Measurements from ENCODE around the gene ECT2. TPM values are rescaled to one million over a fixed set of nuclear protein-coding genes. Genes with fewer than 3 reads are reported as not detected.
A peak's percentile ranks its signal among the peaks of the same experiment; 100 is the strongest.

Gene ECT2
- polyA plus RNA-seq, 1 donor from 2014 or later = 6.3 TPM

DNA sequence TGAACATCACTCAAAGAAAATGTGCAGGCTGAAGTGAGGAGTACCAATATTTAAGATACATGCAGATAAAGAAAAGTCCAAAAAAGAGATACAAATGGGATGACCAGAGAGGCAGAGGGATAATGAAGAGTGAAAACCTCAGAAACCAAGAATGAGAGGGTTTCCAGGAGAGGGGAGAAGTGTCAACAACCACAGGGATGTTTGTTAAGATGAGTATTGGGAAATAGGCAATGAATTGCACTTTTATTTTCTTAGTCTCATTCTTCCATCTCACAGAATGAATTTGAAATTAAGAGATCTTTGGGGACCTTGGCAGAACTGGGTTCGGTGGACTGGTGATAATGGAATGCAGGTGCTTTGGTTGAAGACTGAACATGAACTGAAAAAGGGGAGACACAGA, 102.5 kb downstream of the ECT2 start:
- no peaks in the 10 kb centered on the region for H3F3A ChIP-seq (ENCODE audit: insufficient read depth, low read length, poor library complexity, severe bottlenecking)
- H3K9me2 ChIP-seq (ENCODE audit: insufficient read depth, low read length) = no peaks in the 10 kb centered on the region
- no peak overlapping the region for H3K27ac ChIP-seq (ENCODE audit: low read length)
- no peak overlapping the region for H3K4me3 ChIP-seq (ENCODE audit: low read length)
- no peak overlapping the region for H3K9ac ChIP-seq (ENCODE audit: low read length)
- H3K79me2 ChIP-seq (replicated peaks; ENCODE audit: insufficient read depth, low read length) = no peaks in the 10 kb centered on the region
- no peak overlapping the region for H3K4me2 ChIP-seq (ENCODE audit: low read length)
- H3K36me3 ChIP-seq (ENCODE audit: insufficient read depth, low read length) = no peaks in the 10 kb centered on the region
- TF ChIP-seq POLR2AphosphoS5 (IDR thresholded peaks at IDR 0.05) (no peak), TAF1 (IDR thresholded peaks at IDR 0.05; ENCODE audit: low read depth) (no peak), EZH2 (IDR thresholded peaks at IDR 0.05; ENCODE audit: borderline replicate concordance, insufficient read depth, low read length, poor library complexity, severe bottlenecking) (no peak), SMC3 (conservative IDR thresholded peaks at IDR 0.05; ENCODE audit: poor library complexity) (no peak), MXI1 (conservative IDR thresholded peaks at IDR 0.05; ENCODE audit: poor library complexity, severe bottlenecking) (no peak), RAD21 (conservative IDR thresholded peaks at IDR 0.05) (no peak), EP300 (conservative IDR thresholded peaks at IDR 0.05; ENCODE audit: poor library complexity, severe bottlenecking) (no peak)
- TF ChIP-seq, protein P1, sequence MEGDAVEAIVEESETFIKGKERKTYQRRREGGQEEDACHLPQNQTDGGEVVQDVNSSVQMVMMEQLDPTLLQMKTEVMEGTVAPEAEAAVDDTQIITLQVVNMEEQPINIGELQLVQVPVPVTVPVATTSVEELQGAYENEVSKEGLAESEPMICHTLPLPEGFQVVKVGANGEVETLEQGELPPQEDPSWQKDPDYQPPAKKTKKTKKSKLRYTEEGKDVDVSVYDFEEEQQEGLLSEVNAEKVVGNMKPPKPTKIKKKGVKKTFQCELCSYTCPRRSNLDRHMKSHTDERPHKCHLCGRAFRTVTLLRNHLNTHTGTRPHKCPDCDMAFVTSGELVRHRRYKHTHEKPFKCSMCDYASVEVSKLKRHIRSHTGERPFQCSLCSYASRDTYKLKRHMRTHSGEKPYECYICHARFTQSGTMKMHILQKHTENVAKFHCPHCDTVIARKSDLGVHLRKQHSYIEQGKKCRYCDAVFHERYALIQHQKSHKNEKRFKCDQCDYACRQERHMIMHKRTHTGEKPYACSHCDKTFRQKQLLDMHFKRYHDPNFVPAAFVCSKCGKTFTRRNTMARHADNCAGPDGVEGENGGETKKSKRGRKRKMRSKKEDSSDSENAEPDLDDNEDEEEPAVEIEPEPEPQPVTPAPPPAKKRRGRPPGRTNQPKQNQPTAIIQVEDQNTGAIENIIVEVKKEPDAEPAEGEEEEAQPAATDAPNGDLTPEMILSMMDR (IDR thresholded peaks at IDR 0.05; ENCODE audit: poor library complexity, severe bottlenecking) = no peak
- TF ChIP-seq, protein P2, sequence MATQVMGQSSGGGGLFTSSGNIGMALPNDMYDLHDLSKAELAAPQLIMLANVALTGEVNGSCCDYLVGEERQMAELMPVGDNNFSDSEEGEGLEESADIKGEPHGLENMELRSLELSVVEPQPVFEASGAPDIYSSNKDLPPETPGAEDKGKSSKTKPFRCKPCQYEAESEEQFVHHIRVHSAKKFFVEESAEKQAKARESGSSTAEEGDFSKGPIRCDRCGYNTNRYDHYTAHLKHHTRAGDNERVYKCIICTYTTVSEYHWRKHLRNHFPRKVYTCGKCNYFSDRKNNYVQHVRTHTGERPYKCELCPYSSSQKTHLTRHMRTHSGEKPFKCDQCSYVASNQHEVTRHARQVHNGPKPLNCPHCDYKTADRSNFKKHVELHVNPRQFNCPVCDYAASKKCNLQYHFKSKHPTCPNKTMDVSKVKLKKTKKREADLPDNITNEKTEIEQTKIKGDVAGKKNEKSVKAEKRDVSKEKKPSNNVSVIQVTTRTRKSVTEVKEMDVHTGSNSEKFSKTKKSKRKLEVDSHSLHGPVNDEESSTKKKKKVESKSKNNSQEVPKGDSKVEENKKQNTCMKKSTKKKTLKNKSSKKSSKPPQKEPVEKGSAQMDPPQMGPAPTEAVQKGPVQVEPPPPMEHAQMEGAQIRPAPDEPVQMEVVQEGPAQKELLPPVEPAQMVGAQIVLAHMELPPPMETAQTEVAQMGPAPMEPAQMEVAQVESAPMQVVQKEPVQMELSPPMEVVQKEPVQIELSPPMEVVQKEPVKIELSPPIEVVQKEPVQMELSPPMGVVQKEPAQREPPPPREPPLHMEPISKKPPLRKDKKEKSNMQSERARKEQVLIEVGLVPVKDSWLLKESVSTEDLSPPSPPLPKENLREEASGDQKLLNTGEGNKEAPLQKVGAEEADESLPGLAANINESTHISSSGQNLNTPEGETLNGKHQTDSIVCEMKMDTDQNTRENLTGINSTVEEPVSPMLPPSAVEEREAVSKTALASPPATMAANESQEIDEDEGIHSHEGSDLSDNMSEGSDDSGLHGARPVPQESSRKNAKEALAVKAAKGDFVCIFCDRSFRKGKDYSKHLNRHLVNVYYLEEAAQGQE (IDR thresholded peaks at IDR 0.05; ENCODE audit: borderline replicate concordance) = no peak
- no peaks in the 10 kb centered on the region for H3K27me3 ChIP-seq (ENCODE audit: insufficient read depth, low read depth, low read length)
- no peaks in the 10 kb centered on the region for H3K9me3 ChIP-seq (ENCODE audit: low read length)
- H4K20me1 ChIP-seq (ENCODE audit: insufficient read depth) = no peaks in the 10 kb centered on the region
- no peak overlapping the region for H2AFZ ChIP-seq (ENCODE audit: low read depth, low read length)

DNA sequence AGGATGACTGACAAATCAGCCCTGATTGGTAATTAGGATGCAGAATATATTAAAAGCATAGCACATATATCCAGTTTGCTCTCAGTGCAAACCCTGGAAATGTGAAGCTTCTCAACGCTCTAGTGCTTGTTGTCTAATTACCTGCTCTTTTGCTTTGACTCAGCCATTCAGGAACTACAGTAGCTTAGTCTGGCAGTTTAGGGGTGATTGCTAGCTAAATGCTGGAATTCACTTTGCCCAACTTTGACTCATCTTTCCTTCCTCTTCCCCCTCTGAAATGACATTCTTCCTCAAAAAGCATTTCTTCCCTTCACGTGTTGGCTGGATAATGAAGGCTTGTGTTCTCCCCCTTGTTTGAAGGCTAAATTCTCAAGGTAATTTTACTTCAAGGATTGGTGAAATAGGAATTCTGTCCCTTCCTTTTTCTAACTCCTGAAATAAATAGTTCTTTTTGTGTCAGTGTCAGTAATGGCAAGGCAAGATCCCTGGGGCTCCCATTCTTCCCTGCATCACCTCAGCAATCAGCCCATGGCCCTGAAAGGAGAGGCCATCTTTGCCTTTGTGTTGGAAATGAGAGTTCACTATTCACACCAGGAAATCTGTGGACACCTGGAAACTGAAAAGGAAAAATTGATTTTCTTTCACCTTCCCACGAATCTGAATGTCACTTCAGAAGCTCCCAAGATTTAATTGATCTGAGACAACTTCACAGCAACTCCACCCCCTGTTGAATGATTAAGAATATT, 103.6 kb downstream of the ECT2 start:
- Histone ChIP-seq H3F3A (ENCODE audit: insufficient read depth, low read length, poor library complexity, severe bottlenecking) (no peaks in the 10 kb centered on the region), H3K9ac (ENCODE audit: low read length) (no peak overlapping the region), H2AFZ (ENCODE audit: low read depth, low read length) (no peak overlapping the region), H3K36me3 (ENCODE audit: insufficient read depth, low read length) (no peaks in the 10 kb centered on the region), H3K79me2 (replicated peaks; ENCODE audit: insufficient read depth, low read length) (no peaks in the 10 kb centered on the region), H4K20me1 (ENCODE audit: insufficient read depth) (no peaks in the 10 kb centered on the region), H3K9me2 (ENCODE audit: insufficient read depth, low read length) (no peaks in the 10 kb centered on the region), H3K4me3 (ENCODE audit: low read length) (no peak overlapping the region), H3K27me3 (ENCODE audit: insufficient read depth, low read depth, low read length) (no peaks in the 10 kb centered on the region), H3K9me3 (ENCODE audit: low read length) (no peaks in the 10 kb centered on the region), H3K27ac (ENCODE audit: low read length) (no peak overlapping the region), H3K4me2 (ENCODE audit: low read length) (no peak overlapping the region)
- TF ChIP-seq, protein P2 (IDR thresholded peaks at IDR 0.05; ENCODE audit: borderline replicate concordance) = peak; percentile 39
- TF ChIP-seq, protein P1 (IDR thresholded peaks at IDR 0.05; ENCODE audit: poor library complexity, severe bottlenecking) = no peak
